ENCODE measurements around the gene MBNL2.

MBNL2 gene

DNA sequence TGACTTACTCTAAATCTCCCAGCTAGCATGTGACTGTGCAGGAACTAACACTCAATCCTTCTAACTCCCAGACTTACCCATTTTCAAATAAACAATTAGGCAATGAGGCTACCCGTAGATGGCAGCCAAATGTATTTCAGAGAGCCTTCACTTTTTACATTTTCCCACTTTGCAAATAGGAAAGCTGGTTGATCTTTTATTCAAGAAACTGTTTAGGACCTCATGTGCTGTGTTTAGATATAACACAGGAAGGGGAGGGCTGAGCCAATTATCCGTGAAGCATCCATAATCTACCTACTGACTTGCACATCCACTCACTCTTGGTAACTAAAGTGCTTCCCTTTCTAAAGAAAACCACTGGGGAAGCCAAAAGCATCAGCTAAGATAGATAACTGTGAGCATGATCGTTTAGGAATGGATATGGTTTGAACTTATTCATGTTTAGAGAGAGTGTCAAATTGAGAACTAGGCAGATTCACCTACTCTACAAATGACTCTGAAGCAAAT lies 33.4 kb downstream of the MBNL2 start:
- no peak for DNase-seq

DNA sequence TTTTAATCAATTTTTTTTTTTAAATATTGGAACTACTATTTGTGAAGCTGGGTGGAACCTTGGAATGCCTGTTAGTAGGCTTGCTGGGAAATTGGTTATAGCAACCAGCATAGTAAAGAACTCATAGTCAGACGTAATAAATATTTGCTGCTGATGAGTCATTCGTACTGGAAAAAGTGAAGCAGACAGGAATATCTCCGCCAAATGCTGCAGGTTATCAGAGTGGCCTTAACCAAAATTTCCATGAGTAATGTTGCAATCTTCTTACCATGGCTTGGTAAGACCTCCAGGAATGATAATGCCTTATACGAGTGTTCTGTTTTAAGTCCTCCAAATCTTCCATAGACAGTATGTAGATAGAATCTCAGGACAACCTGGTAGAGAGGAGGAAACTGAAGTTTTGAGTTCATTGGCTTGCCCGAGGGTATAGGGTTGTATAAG lies 34.2 kb downstream of the MBNL2 start:
- no peak for DNase-seq

DNA sequence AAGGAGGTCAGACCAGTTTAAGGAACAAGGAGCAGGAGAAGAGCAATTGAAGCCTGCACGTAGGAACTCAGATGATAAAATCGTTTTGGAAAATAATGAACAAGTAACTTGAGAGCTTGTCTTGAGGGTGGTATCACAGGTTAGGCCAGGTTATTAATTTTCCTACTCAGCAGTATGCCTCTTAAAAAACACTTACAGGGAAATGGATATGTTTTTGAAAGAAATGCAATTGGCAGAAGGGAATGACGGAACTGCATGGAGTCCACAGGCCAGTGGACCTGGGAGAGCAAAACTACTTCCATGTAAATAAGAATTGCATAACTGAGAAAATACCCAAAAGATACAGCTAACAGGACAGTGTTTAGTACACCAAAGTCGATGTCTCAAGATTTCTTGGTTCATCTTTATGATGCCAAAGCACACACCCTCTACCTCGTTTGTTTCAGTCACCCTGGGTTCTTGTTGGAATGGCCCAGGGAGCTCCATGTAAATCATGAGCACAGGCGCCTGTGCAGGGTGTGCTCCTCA lies 35.2 kb downstream of the MBNL2 start:
- DNase-seq: no peak

DNA sequence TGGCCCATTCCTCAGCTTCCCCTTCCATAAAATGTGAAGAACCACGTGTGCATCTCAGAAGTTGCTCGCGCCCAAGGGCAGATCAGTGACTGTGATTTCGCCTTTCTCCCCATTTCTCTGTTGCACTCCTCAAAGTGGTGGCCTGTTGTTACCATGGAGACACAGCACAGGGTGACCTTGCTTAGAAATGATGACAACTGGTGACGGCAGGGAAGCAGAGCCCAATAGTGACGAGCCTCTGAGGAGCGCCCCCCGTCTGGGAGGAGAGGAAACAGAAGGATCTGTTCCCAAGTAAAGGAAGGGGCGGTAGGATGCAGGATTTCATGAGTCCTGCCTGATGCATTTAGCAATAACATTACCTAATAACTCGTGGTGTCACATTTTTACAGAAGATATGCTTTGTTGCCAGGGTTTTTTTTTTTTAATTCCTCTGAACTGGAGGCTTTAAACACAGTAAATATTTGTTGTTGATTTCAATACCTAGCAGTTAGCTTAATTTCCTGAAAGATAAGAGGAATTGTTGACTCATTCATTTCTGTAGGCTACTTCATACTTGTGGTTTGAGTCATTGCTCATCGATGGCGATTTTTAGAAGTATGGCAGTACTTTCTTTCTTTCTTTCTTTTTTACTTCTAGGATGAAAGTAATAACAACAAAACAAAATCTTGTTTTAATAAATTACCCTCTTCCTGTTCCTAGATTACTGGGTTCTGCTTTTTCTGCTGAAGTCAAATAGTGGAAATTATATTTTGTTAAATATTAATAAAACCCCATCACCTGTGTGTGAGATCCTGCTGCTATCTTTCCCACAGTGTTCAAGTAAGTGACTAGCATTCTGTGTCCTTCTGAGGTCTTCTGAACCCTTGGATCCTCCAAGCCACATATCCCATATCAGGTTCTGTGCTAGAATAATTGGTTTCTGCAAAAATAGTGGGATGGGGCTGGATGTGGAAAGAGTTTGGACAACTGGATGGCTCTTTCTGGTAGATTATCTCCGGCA lies 36.0 kb downstream of the MBNL2 start:
- DNase-seq: no peak

DNA sequence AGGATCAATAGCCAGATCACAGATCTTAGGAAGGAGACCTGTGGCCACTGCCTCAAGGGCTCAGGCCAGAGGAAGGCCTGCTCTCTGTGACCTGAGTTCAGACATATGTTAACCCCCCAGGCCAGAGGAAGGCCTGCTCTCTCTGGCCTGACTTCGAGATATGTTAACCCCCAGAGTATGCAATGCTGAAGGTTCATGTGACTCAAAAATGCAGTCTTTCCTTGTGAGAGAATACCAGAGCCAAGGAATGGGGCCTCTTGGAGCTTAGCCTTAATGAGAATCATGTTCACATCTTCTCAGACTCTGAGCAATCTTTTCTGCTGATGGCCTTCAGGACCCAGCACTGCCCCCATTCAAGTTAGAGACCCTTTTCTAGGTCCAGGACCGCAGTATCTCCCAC lies 36.7 kb downstream of the MBNL2 start:
- DNase-seq: no peak

DNA sequence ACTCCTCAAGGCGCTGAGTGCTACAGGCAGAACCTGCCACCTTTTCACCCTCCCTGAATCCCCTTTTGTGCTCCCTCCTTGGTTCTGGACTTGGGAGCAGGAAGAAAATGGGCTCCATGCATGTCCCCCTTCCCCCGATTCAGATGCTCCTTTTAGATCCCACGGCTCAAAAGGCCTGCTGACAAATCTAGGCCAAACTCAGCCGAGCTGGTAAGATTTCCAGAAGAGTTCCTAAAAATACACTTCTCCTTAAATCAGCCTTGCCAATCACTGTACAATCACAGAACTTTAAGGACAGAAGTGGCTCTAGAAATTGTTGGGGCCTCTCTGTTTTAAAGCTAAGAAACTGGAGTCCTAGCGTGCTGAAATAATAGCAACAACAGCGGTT lies 37.3 kb downstream of the MBNL2 start:
- no peak for DNase-seq

DNA sequence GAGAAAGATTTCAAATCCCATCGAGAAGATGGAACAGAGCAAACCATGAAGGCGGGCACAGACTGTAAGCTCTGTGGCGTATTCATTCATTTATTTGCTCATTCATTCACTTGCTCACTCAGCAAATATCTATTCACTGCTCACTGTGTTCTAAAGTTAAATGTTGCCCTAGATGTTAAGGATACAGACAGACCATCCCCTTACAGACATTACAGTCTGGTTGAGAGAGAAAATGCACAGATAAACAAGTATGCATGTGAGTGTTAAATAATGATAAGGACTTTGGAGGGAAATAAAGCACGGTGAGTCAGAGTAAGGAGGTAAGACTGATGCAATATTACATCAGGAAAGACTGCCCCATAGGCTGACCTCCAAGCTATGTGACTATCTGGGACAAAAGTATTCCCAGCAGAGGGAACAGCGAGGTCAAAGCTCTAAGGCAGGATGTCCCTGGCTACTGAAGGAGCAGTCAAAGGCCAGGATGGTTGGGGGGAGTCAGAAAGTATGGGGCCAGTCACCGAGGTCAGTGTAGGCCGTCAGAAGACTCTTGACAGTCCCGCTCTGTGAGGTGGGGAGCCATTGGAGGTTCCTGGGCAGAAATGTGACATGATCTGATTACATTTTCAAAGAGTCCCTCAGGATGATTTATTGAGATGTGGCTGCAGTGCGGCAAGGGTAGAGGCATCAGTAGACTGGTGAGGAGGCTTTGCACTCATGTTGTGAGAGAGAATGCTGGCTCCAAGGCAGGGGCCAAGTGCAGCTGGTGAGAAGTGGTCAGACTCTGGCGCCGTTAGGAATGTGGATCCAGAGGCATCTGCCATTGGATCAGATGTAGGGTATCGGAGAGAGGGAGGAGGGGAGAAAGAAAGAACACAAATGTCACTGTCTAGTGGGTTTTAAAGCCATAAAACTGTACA lies 37.9 kb downstream of the MBNL2 start:
- no peak for DNase-seq

DNA sequence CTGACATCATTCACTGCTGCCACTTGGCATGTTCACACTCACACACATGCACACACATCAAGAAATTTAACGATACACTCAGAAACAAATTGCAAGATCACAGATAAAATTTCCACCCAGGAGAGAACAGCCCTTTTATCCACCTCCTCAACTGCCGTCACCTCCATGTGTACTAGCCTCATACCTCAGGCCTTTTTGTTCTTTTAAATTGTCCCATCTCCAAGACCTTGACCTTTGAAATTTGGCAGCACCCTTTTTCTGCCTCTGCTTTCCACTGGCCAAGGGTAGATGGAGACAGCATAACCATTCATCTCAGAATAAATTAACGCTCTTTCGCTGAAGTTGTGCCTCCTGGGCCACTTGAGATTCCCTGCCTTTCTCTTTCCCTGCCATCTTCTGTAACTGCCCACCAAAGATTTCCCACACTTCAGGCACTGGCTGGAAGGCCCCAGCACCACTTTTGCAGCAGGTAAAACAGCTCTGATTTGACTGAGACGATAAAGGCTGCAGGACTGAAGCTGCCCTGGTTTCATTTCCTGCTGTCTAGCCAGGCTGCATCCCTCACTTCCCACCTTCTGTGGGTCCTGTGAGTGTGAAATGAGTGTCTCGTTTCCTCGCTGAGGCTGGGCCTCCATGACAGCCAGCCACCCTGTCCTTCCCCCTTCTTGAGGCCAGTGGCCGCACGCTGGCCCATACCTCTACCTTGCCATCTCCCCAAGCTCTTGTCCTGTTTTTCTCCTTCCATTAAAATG lies 39.3 kb downstream of the MBNL2 start:
- no peak for DNase-seq

DNA sequence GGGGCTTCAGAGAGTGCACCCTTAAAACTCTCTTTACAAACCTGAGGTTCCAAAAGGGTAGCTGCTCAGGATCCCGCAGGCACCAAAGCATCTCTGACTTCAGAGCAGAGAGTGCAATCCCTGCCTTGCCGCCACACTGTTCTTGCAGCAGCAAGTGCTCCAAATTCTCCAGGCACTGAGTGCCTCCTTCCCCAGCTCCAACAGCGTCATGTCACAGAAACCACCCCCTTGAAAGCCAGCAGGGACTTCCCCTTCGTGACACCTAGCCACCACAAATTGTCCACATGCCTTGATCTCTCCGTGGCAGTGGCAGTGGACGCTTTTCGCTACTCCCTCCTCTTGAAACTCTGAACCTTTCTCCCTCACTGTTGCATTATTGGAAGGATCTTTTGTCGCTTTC lies 39.9 kb downstream of the MBNL2 start:
- no peak for DNase-seq

DNA sequence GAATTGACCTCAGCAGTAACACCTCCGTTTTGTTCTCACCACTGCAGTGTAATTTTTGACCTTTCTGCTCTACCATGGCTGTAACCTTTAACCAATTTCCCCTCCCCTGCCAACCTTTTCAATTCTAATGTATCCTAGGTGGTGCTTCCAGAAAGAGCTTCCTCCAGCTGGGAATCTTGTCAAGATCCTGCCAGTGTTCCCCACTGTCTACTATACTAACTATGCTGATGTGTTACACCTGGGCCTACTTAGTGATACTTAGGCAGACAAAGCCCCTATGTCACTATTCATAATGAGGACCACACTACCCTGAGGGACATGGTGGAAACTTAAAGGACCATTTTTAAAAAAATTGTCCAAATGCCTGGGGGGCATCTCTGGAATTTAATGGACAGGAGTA lies 41.0 kb downstream of the MBNL2 start:
- DNase-seq: no peak

DNA sequence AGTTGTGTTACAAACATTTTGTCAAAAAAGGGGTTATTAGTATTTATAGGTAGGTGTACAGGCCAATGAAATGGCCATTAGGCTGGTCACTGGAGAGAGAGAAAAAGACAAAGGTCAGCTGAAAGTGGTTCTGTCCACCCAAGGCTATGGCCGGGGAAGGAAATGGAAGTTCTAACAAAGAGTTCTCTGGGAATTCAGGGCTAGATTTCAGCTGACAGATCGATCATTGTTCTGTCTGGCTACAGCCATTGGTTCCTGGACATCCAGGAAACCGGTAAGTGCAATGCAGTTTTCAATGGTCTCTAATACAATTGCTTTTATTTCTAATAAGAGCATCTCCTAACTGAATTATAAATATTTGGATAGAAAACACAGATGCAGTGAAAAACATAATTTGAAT lies 42.5 kb downstream of the MBNL2 start:
- DNase-seq: no peak

DNA sequence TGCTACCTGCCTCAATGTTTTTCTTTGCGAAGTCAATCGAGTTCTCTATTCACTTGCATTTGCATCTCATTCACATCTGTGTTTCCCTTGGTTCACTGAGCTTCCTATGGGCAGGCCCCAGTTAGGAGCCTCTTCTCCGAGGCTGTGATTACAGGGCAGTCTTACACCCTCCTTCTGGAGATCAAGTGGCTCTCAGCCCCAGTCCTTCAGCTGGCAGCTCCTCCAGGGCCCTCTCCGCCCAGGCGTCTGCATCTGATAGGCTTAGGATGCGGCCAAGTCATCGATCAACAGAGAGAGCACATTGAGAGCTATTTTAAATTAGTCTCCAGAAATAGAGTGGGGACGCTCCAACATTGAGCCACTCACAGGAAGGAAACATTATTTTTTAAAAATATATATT lies 44.2 kb downstream of the MBNL2 start:
- DNase-seq: no peak

DNA sequence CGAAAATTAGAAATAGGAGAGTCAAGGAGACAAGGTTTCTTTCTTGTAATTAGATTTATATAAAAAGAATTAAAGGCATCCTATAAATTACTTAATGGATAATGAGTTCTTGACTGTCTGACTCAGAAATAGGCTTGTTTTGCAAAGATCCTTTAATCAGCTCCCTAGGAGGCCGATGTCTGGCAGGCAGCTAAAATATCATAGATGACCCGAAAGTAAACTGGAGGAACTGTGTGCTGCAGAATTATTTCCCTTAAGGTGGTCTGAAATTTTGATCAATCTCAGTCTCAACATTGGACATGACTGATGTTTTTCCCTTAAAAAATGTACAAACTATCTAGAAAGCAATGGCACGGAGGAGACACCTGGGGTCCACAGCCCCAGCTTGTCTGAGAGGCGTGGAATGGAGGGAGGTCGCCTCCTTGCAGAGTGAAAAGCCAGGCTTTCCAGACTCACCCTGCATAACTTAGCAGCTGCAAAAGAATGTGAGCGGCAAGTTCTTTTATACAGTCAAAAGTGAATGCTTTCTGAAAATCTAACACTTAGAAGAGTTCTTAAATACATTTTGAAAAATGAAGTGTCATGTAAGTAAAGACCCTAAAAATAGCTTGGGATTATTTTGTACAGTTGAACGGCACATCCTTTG lies 44.8 kb downstream of the MBNL2 start:
- no peak for DNase-seq

DNA sequence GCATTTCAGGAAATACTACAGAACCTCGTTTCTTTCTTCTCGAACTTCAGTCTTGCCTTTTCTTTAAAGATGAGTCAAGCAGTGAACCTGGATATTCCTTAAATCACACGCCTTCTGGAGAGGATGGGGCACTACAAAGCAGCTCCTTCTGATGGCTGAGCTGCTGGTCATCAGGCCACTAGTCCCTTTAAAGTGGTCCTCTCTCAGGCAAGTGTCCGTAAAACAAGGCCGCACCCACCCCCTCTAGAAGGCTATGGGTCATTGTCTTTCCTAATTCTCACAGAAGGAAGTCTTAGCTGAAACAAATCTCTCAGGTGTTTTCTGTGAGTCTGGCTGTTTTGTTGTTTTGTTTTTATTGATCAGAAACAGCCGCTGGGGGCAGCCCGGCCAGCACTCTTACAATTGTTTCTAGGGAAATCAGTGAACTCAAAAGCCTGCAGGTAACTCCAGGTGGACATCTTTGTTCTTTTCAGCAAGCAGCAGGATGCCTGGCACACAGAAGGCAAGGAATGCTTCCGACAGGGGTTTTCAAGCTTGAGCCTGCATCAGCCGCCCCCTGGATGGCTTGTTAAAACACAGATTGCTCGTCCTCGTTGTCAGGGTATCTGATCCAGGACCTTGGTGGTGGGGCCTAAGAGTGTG lies 45.4 kb downstream of the MBNL2 start:
- DNase-seq: no peak

DNA sequence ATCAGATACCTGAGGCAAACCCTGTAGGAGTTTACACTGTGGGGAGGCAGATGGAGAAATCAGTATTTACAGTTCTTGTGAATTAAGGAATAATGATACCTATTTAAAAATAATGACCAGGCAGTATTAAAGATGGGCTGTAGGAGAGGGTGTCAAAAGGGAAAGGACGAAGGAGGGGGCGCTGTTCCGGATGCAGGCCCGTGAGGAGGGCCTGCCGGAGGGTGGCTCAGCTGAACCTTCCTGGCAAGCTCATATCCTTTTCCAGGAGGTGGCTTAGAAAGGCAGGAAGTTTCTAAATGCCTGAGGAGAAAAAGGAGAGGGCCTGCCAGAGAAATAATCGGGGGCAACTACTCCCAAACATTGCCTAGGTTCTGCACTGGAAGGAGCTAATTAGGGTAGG lies 46.6 kb downstream of the MBNL2 start:
- no peak for DNase-seq

DNA sequence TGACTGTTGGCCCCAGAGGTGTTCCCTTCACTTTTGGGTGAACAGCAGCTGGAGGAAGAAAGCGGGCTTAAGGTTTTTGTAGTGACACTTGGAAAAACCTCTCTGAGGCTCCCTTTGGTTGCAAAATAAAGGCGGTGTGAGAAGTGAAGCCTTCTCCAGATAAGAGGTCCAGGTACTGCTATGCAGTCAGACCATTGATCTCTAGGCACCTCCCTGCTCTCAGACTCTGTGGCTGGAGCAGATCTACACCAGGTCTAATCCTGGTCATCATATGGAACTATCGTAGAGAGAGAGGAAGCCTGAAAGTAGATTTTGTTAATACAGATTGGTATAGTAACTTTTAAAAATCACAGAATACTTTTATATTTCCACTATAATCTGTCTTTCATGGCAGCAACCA lies 47.5 kb downstream of the MBNL2 start:
- DNase-seq: no peak

DNA sequence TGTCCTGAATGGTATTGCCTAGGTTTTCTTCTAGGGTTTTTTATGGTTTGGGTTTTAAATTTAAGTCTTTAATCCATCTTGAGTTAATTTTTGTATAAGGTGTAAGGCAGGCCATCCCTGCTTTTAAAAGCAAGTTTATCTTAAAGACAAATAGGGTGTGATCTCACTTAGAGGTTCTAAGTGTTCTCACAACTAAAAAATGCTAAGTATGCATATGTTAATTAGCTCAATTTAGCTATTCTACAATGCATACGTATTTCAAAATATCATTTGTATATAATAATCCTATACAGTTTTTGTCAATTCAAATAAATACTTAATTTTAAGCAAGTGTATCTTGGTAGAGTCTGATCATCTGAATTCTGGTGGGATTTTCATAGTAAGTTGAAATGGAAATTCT lies 50.4 kb downstream of the MBNL2 start:
- no peak for DNase-seq

DNA sequence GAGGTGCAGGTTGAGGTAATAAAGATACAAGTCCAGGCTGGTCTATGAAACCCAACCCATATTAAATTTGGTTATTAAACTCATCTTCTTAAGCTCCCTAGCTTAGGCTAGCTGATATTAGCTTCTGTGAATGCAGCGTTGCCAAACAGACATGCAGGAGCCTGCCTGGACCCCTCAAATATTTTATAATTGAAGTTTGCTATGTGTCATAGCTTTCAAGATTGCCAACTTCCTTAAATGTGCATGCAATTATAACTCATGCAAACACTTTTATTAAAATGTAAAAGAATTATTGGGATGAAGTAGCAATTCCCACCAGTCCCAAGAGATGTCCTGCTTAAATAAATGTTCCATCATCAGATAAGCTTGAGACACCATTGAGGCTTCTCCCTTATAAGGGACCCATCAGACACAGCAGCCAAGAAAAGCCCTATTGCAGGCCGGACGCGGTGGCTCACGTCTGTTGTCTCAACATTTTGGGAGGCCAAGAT lies 51.3 kb downstream of the MBNL2 start:
- DNase-seq: no peak

DNA sequence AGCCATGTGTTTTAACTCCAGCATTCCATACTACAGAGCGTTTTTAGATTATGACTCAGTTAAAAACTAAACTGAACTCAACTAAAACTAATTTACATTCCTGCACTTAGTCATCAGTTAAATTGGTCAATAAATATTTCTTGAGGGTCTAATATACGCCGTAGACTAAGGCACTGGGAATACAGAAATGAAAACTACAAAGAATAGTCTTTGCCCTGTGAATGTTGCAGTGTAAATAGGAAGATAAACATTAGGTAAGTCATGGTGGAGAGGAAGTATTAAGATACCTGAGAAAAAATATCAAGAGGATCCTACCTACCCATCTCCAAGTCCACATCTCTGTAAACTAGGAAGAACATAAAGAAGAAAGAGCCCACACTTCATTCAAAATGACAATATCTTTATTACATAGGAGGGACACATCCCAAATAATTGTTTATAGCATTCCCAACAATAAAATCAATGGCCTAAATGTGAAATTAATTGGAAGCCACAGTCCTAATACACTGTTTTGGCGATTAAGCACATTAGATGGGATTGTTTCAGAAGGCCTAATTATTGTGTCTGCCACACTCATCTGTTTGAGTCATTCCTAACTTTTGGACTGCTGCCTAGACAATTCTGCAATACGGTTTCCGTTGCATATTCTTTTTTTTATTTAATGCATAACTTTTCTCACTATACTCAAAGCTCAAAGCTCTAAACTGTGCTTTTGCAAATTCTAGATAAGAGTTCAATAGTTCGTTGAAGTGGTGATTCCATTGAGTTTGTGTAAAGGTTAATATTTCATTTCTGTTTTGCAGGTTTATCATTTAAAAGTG lies 52.9 kb downstream of the MBNL2 start:
- DNase-seq: no peak

DNA sequence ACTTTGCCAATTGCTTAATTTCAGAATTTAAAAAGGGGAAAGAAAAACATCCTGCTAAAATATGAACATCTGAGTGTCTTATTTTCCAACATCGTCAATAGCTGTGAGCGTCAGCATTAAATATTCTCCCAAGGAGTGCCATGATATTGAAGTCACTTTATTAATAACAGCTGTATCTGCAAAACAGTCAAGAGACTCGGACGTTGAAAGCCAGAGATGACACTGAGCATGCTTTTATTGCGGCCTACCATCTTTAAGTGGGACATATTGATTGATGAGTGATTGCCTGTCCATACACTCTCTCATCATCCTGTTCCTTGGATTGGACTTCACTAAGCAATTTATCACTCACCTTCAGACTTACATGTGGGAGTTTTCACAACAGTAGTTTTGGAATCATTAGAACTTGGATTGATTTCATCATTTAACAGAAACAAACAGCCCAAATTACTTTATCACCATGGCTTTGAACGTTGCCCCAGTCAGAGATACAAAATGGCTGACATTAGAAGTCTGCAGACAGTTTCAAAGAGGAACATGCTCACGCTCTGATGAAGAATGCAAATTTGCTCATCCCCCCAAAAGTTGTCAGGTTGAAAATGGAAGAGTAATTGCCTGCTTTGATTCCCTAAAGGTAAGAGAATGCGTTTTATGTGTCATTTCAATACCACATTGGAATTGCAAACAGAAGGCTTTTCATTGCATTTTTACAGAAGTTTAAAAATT lies 53.8 kb downstream of the MBNL2 start:
- no peak for DNase-seq

All from AML-193 (cell line).